Right hindlimb (tissue), 1 donor: Measurements from ENCODE around the gene FANCB.

Source experiments
- DNase-seq: peaks from one replicate; pipeline ENCODE4 v3.0.0-alpha.2; 2018

Gene FANCB

GRCh38 chrX:14872851-14873675 lies at the start of gene FANCB, which contains the start of gene MOSPD2:
Gene FANCB, minus strand, starts transcription at chrX:14873069. Its CDS starts 7,559 bp downstream, at chrX:14865510.
Gene MOSPD2, plus strand, starts transcription at chrX:14873421. Its CDS starts 108 bp downstream, at chrX:14873529.
- DNase-seq = peak; percentile 97

- no peak for DNase-seq
Observed at GRCh38 chrX:14922437-14922836, 49.6 kb upstream of the FANCB start.

- DNase-seq = no peak
Observed at GRCh38 chrX:14920196-14920595, 47.3 kb upstream of the FANCB start.

GRCh38 chrX:14919407-14919806 lies 46.5 kb upstream of the FANCB start:
- DNase-seq = no peak

GRCh38 chrX:14916017-14916674 lies 43.3 kb upstream of the FANCB start:
- DNase-seq = no peak

GRCh38 chrX:14915596-14915995 lies 42.7 kb upstream of the FANCB start:
- no peak for DNase-seq

GRCh38 chrX:14913241-14913640 lies 40.4 kb upstream of the FANCB start:
- no peak for DNase-seq

GRCh38 chrX:14903891-14904290 lies 31.0 kb upstream of the FANCB start:
- no peak for DNase-seq

GRCh38 chrX:14902537-14902936 lies 29.7 kb upstream of the FANCB start:
- no peak for DNase-seq

- DNase-seq = no peak
Observed at GRCh38 chrX:14899607-14900006, 26.7 kb upstream of the FANCB start.

- DNase-seq = no peak
Observed at GRCh38 chrX:14897042-14897441, 24.2 kb upstream of the FANCB start.

GRCh38 chrX:14896273-14896672 lies 23.4 kb upstream of the FANCB start:
- no peak for DNase-seq

GRCh38 chrX:14886252-14886651 lies 13.4 kb upstream of the FANCB start:
- DNase-seq = no peak

GRCh38 chrX:14884714-14885113 lies 11.8 kb upstream of the FANCB start:
- DNase-seq = no peak

- no peak for DNase-seq
Observed at GRCh38 chrX:14883826-14884225, 11.0 kb upstream of the FANCB start.

GRCh38 chrX:14875624-14876023 lies 2.8 kb upstream of the FANCB start:
- no peak for DNase-seq

GRCh38 chrX:14873676-14874049 lies 794 bp upstream of the FANCB start:
- DNase-seq = no peak

GRCh38 chrX:14872355-14872754 lies 514 bp downstream of the FANCB start:
- peak; percentile 12 for DNase-seq

GRCh38 chrX:14871767-14872166 lies 1.1 kb downstream of the FANCB start:
- DNase-seq = no peak

- no peak for DNase-seq
Observed at GRCh38 chrX:14865201-14865600, 7.7 kb downstream of the FANCB start.

GRCh38 chrX:14864631-14865030 lies 8.2 kb downstream of the FANCB start:
- no peak for DNase-seq

GRCh38 chrX:14851526-14851925 lies 21.3 kb downstream of the FANCB start:
- DNase-seq = no peak

- DNase-seq = no peak
Observed at GRCh38 chrX:14843666-14844065, 29.2 kb downstream of the FANCB start.

- DNase-seq = no peak
Observed at GRCh38 chrX:14837155-14837554, 35.7 kb downstream of the FANCB start.
